Naive thymus-derived CD4-positive, alpha-beta T cell (primary cell): ENCODE results near the gene SYT14. TPM values are rescaled to one million over a fixed set of nuclear protein-coding genes. Genes with fewer than 3 reads are reported as not detected.

Source experiments
- ATAC-seq: fragments of 150-1000 bp; cut with Tn5 transposase; 2 replicates; pipeline ENCODE4 v1.10.0; 2021; ENCODE audit warnings: mild to moderate bottlenecking, moderate library complexity
- CTCF ChIA-PET: fragments of 350-600 bp; sonication (Branson Sonifier 250); formaldehyde crosslinking; loops from one replicate; lab custom pipeline; 2021; ENCODE audit warnings: antibody characterized with exemption; lab: Charles Lee
- POLR2A ChIA-PET: fragments of 350-600 bp; sonication (Branson Sonifier 250); formaldehyde crosslinking; loops from one replicate; lab custom pipeline; 2021; ENCODE audit warnings: antibody characterized with exemption, inconsistent platforms; lab: Charles Lee
- DNase-seq, 9 donors: peaks; one replicate each; pipeline versions ENCODE4 v3.0.0 to v3.0.0-alpha.2; 2020 to 2022; ENCODE audit warnings: mixed read lengths in 1 of 9
- H3K27ac ChIP-seq: one replicate; pipeline ENCODE4 v1.7.0; 2013; ENCODE audit warnings: mild to moderate bottlenecking, low read depth, low read length, moderate library complexity
- H3K27me3 ChIP-seq, 2 donors: one replicate each; pipeline ENCODE4 v1.7.0; 2013; ENCODE audit warnings: low read length in 2 of 2, mild to moderate bottlenecking in 2 of 2, moderate library complexity in 2 of 2; ENCODE audit not compliant: control insufficient read depth in 2 of 2, insufficient read depth in 2 of 2
- H3K36me3 ChIP-seq, 3 experiments: 1 replicate in 2 of 3; 2 replicates in 1 of 3; pipeline ENCODE4 v1.7.0; 2013; ENCODE audit warnings: low read length in 3 of 3, mild to moderate bottlenecking in 3 of 3, moderate library complexity in 1 of 3; ENCODE audit not compliant: insufficient read depth in 3 of 3, control insufficient read depth in 2 of 3
- H3K4me1 ChIP-seq, 2 donors: one replicate each; pipeline ENCODE4 v1.7.0; 2013; ENCODE audit warnings: low read length in 2 of 2, mild to moderate bottlenecking in 2 of 2, moderate library complexity in 1 of 2; ENCODE audit not compliant: control insufficient read depth in 2 of 2, insufficient read depth in 2 of 2
- H3K4me3 ChIP-seq: 2 replicates; pipeline ENCODE4 v1.7.0; 2013; ENCODE audit warnings: mild to moderate bottlenecking, low read length
- H3K9me3 ChIP-seq, 3 experiments: 1 replicate in 2 of 3; 2 replicates in 1 of 3; pipeline ENCODE4 v1.7.0; 2013; ENCODE audit warnings: low read length in 3 of 3; ENCODE audit not compliant: control insufficient read depth in 2 of 3
- H3K27ac Mint-ChIP-seq, 9 donors: one replicate each; pipeline ENCODE4 v1.8.0; 2020 to 2022; ENCODE audit warnings: mixed read lengths in 9 of 9, mild to moderate bottlenecking in 8 of 9, moderate library complexity in 5 of 9, inconsistent platforms in 2 of 9
- H3K27me3 Mint-ChIP-seq, 5 donors: one replicate each; pipeline ENCODE4 v1.8.0; 2021 to 2022; ENCODE audit warnings: mixed read lengths in 5 of 5, mild to moderate bottlenecking in 1 of 5
- H3K36me3 Mint-ChIP-seq, 5 donors: one replicate each; pipeline ENCODE4 v1.8.0; 2020 to 2022; ENCODE audit warnings: mixed read lengths in 5 of 5, mild to moderate bottlenecking in 3 of 5, inconsistent platforms in 1 of 5
- H3K4me1 Mint-ChIP-seq, 7 donors: one replicate each; pipeline ENCODE4 v1.8.0; 2020 to 2022; ENCODE audit warnings: mixed read lengths in 7 of 7, mild to moderate bottlenecking in 3 of 7, inconsistent platforms in 1 of 7
- H3K4me3 Mint-ChIP-seq, 10 donors: one replicate each; pipeline ENCODE4 v1.8.0; 2020 to 2022; ENCODE audit warnings: mild to moderate bottlenecking in 10 of 10, mixed read lengths in 10 of 10, moderate library complexity in 6 of 10, inconsistent platforms in 2 of 10
- H3K9me3 Mint-ChIP-seq, 11 donors: one replicate each; pipeline ENCODE4 v1.8.0; 2020 to 2022; ENCODE audit warnings: mixed read lengths in 11 of 11, mild to moderate bottlenecking in 4 of 11, inconsistent platforms in 1 of 11, moderate library complexity in 1 of 11
- intact Hi-C, 2 donors: fragments of 100-400 bp; cut with micrococcal nuclease; formaldehyde crosslinking; loops; one replicate each; pipeline ENCODE4 v1.15.1; 2023
- polyA plus RNA-seq, 2 donors: library from polyadenylated mRNA; unstranded; fragments of 300-500 nt; fragmentation: Illumina TruSeq; gene quantifications; one replicate each; pipeline ENCODE4 v1.2.3, GENCODE V29; 2021
- total RNA-seq, 6 experiments: library from RNA in 5 of 6; stranded (reverse) in 5 of 6; gene quantifications; 1 replicate in 5 of 6; 2 replicates in 1 of 6; pipeline ENCODE4 v1.2.3 and lab custom pipeline; 2021 to 2026

Gene SYT14
- total and polyA plus RNA-seq, 7 experiments from 2014 or later, result not detected

GRCh38 chr1:209929751-209930150 lies 8.3 kb upstream of the SYT14 start:
- peaks cover 0 to 5% (median 0%) of the 10 kb centered on the region in 11 donors for H3K9me3 Mint-ChIP-seq
- H3K27ac ChIP-seq, result no peak overlapping the region
- ChIA-PET POLR2A (no interaction called here), CTCF (no interaction called here)
- intact Hi-C loops, result no loop called here
- H3K4me1 ChIP-seq, result no peaks in the 10 kb centered on the region
- no peak overlapping the region for H3K4me3 Mint-ChIP-seq
- H3K9me3 ChIP-seq, result no peaks in the 10 kb centered on the region
- H3K4me1 Mint-ChIP-seq, result no peaks in the 10 kb centered on the region
- DNase-seq (no peak), ATAC-seq (no peak)
- H3K4me3 ChIP-seq, result no peak overlapping the region
- no peaks in the 10 kb centered on the region for H3K36me3 Mint-ChIP-seq
- H3K27ac Mint-ChIP-seq, result no peak overlapping the region
- no peaks in the 10 kb centered on the region for H3K36me3 ChIP-seq
- H3K27me3 ChIP-seq, result no peaks in the 10 kb centered on the region
- peaks cover 16 to 47% (median 32%) of the 10 kb centered on the region in 5 donors for H3K27me3 Mint-ChIP-seq

- no peak for ATAC-seq
- Mint-ChIP-seq H3K4me1 (no peaks in the 10 kb centered on the region), H3K27ac (no peak overlapping the region), H3K9me3 (peaks cover 0 to 5% (median 0%) of the 10 kb centered on the region in 11 donors), H3K36me3 (no peaks in the 10 kb centered on the region), H3K27me3 (peaks cover 25 to 52% (median 36%) of the 10 kb centered on the region in 5 donors), H3K4me3 (no peak overlapping the region)
- Histone ChIP-seq H3K27me3 (no peaks in the 10 kb centered on the region), H3K27ac (no peak overlapping the region), H3K4me3 (no peak overlapping the region), H3K36me3 (no peaks in the 10 kb centered on the region), H3K9me3 (no peaks in the 10 kb centered on the region), H3K4me1 (no peaks in the 10 kb centered on the region)
- intact Hi-C loops, result no loop called here
- CTCF ChIA-PET, result no interaction called here
- POLR2A ChIA-PET, result no interaction called here
- DNase-seq, result no peak
These were observed 6.9 kb upstream of the SYT14 start for GRCh38 chr1:209931141-209931540.

DNA sequence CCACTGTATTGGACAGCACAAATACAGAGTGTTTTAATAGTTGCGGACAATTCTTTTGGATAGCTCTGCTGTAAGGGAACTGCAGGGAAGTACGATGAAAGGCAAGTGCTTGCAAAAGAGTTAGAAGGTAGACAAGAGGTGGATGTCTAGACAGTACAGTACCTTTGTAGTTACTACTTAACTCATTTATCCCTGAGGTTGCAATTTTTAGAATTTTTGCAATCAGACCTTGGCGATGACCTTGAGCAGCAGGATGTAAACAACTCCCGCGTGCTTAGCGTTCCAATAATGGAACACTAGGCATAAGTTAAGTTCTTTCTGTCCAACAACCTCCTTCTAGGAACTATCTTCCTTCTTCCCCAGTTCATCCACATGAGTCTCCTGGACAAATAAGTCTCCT lies 1.9 kb upstream of the SYT14 start:
- peaks cover 0 to 31% (median 9%) of the 10 kb centered on the region in 11 donors for H3K9me3 Mint-ChIP-seq
- no peak for DNase-seq
- no peak overlapping the region for H3K27ac Mint-ChIP-seq
- H3K4me1 ChIP-seq, result no peaks in the 10 kb centered on the region
- ATAC-seq, result no peak
- ChIA-PET CTCF (no interaction called here), POLR2A (no interaction called here)
- H3K27me3 Mint-ChIP-seq, result peaks cover 61 to 71% (median 68%) of the 10 kb centered on the region in 5 donors
- H3K36me3 ChIP-seq, result no peaks in the 10 kb centered on the region
- no peaks in the 10 kb centered on the region for H3K9me3 ChIP-seq
- H3K27ac ChIP-seq, result no peak overlapping the region
- peaks cover 0 to 3% of the 10 kb centered on the region in 2 donors for H3K27me3 ChIP-seq
- peaks cover 0 to 9% (median 2%) of the 10 kb centered on the region in 5 donors for H3K36me3 Mint-ChIP-seq
- peaks cover 4 to 24% (median 16%) of the 10 kb centered on the region in 7 donors for H3K4me1 Mint-ChIP-seq
- no peak overlapping the region for H3K4me3 Mint-ChIP-seq
- intact Hi-C loops, result no loop called here
- no peak overlapping the region for H3K4me3 ChIP-seq

DNA sequence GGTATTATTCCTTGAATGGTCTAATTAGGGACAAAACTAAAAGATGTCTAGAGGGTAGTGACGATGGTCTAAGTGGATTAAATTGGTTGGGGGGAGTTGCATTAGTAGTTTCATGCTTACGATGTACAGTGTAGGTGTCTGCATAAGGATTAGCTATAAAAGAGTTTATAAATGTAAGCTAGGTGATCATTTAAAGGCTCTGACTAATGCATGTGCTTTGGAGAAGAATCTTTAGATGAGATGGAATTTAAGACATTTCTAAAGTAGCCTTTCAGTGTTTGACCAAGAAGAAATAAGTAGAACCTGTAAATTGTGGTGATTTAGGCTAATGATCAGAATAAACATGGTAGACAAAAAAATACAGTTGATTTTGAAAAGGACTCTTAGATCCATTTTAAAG lies 7.4 kb downstream of the SYT14 start:
- ATAC-seq, result no peak
- H3K36me3 Mint-ChIP-seq, result no peaks in the 10 kb centered on the region
- no peaks in the 10 kb centered on the region for H3K36me3 ChIP-seq
- no peak overlapping the region for H3K4me3 Mint-ChIP-seq
- no peak overlapping the region for H3K4me3 ChIP-seq
- peaks cover 17 to 43% (median 31%) of the 10 kb centered on the region in 5 donors for H3K27me3 Mint-ChIP-seq
- H3K4me1 Mint-ChIP-seq, result peaks cover 0 to 1% (median 0%) of the 10 kb centered on the region in 7 donors
- POLR2A ChIA-PET, result no interaction called here
- no peaks in the 10 kb centered on the region for H3K27me3 ChIP-seq
- CTCF ChIA-PET, result no interaction called here
- intact Hi-C loops, result no loop called here
- no peak overlapping the region for H3K27ac ChIP-seq
- peaks cover 0 to 11% (median 0%) of the 10 kb centered on the region in 11 donors for H3K9me3 Mint-ChIP-seq
- no peak for DNase-seq
- H3K4me1 ChIP-seq, result no peaks in the 10 kb centered on the region
- no peak overlapping the region for H3K27ac Mint-ChIP-seq
- H3K9me3 ChIP-seq, result no peaks in the 10 kb centered on the region

- no peaks in the 10 kb centered on the region for H3K36me3 Mint-ChIP-seq
- Histone ChIP-seq H3K27me3 (no peaks in the 10 kb centered on the region), H3K36me3 (no peaks in the 10 kb centered on the region), H3K27ac (no peak overlapping the region), H3K4me1 (no peaks in the 10 kb centered on the region), H3K9me3 (no peaks in the 10 kb centered on the region), H3K4me3 (no peak overlapping the region)
- H3K27ac Mint-ChIP-seq, result no peak overlapping the region
- H3K4me1 Mint-ChIP-seq, result no peaks in the 10 kb centered on the region
- H3K27me3 Mint-ChIP-seq, result peaks cover 11 to 25% (median 22%) of the 10 kb centered on the region in 5 donors
- intact Hi-C loops, result no loop called here
- H3K4me3 Mint-ChIP-seq, result no peak overlapping the region
- no peaks in the 10 kb centered on the region for H3K9me3 Mint-ChIP-seq
- ChIA-PET CTCF (no interaction called here), POLR2A (no interaction called here)
- DNase-seq, result no peak
- no peak for ATAC-seq
These were observed 10.1 kb downstream of the SYT14 start for GRCh38 chr1:209948155-209948554.

DNA sequence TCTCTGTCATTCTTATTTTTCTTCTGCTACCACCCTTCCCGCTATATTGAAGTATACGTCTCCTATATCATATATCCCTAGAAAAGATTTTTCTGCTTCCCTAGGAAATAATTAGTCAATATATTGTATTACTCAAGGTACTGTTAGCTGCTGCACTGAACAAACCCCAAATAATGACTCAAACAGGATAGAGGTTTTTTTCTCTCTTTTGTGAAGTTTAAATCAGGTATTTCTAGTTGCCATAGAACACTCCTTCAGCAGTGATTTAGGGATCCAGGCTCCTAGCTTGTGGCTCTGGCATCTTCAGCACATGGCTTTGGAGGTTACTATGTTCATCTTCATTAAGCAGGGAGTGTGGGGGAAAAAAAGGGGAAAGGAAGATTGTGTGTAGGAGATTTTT lies 18.1 kb downstream of the SYT14 start:
- Histone ChIP-seq H3K36me3 (no peaks in the 10 kb centered on the region), H3K4me3 (no peak overlapping the region), H3K9me3 (no peaks in the 10 kb centered on the region), H3K4me1 (no peaks in the 10 kb centered on the region), H3K27me3 (no peaks in the 10 kb centered on the region), H3K27ac (no peak overlapping the region)
- Mint-ChIP-seq H3K4me1 (no peaks in the 10 kb centered on the region), H3K9me3 (peaks cover 0 to 11% (median 0%) of the 10 kb centered on the region in 11 donors), H3K27ac (no peak overlapping the region), H3K27me3 (peaks cover 16 to 57% (median 33%) of the 10 kb centered on the region in 5 donors), H3K36me3 (no peaks in the 10 kb centered on the region), H3K4me3 (no peak overlapping the region)
- CTCF ChIA-PET, result no interaction called here
- no peak for ATAC-seq
- intact Hi-C loops, result no loop called here
- POLR2A ChIA-PET, result no interaction called here
- DNase-seq, result no peak

- Mint-ChIP-seq H3K9me3 (peaks cover 0 to 7% (median 0%) of the 10 kb centered on the region in 11 donors), H3K4me3 (no peak overlapping the region), H3K36me3 (no peaks in the 10 kb centered on the region), H3K4me1 (no peaks in the 10 kb centered on the region), H3K27ac (no peak overlapping the region), H3K27me3 (peaks cover 14 to 46% (median 36%) of the 10 kb centered on the region in 5 donors)
- Histone ChIP-seq H3K4me1 (no peaks in the 10 kb centered on the region), H3K27ac (no peak overlapping the region), H3K36me3 (no peaks in the 10 kb centered on the region), H3K27me3 (no peaks in the 10 kb centered on the region), H3K9me3 (no peaks in the 10 kb centered on the region), H3K4me3 (no peak overlapping the region)
- DNase-seq (no peak), ATAC-seq (no peak)
- ChIA-PET POLR2A (no interaction called here), CTCF (no interaction called here)
- intact Hi-C loops, result no loop called here
These were observed 21.6 kb downstream of the SYT14 start for GRCh38 chr1:209959623-209960022.
